Activated CD8-positive, alpha-beta memory T cell treated with anti-CD3 and anti-CD28 coated beads for 36 hours (primary cell): ENCODE data around the gene TRPM6. TPM values are rescaled to one million over a fixed set of nuclear protein-coding genes. Genes with fewer than 3 reads are reported as not detected.
"Not testable (repeated sequence)": the region's sequence is repeated elsewhere in the genome, so short reads cannot be mapped to it uniquely, and the experiment has no call there.

Source experiments
- CTCF ChIA-PET: fragments of 350-600 bp; sonication (Branson Sonifier 250); formaldehyde crosslinking; loops from one replicate; lab custom pipeline; 2021; ENCODE audit warnings: antibody characterized with exemption; lab: Charles Lee
- POLR2A ChIA-PET: fragments of 350-600 bp; sonication (Branson Sonifier 250); formaldehyde crosslinking; loops from one replicate; lab custom pipeline; 2021; ENCODE audit warnings: antibody characterized with exemption; lab: Charles Lee
- total RNA-seq, 2 experiments: library from RNA; stranded (reverse); gene quantifications; one replicate each; pipeline ENCODE4 v1.2.3, GENCODE V29; 2021

Gene TRPM6
- total RNA-seq, 2 experiments from 2014 or later: 0.02 TPM; not detected in 1

- POLR2A ChIA-PET: no interaction called here
- CTCF ChIA-PET: interaction anchor here (0.5 kb wide), 1 partner anchor 36 kb away, joined by 4 read pairs; no protein-coding TSS in a partner anchor
Measured at GRCh38 chr9:74861071-74861470, 26.6 kb downstream of the TRPM6 start.

GRCh38 chr9:74860247-74860646 lies 27.5 kb downstream of the TRPM6 start:
- POLR2A ChIA-PET, CTCF ChIA-PET: not testable (repeated sequence)

GRCh38 chr9:74859786-74860185 lies 27.9 kb downstream of the TRPM6 start:
- CTCF ChIA-PET: no interaction called here
- POLR2A ChIA-PET: no interaction called here

GRCh38 chr9:74858751-74859414 lies 28.8 kb downstream of the TRPM6 start:
- ChIA-PET POLR2A (no interaction called here), CTCF (no interaction called here)

- ChIA-PET CTCF (no interaction called here), POLR2A (no interaction called here)
Measured at GRCh38 chr9:74856989-74857388, 30.7 kb downstream of the TRPM6 start.

GRCh38 chr9:74855072-74855471 lies 32.6 kb downstream of the TRPM6 start:
- POLR2A ChIA-PET: no interaction called here

GRCh38 chr9:74853024-74853423 lies 34.7 kb downstream of the TRPM6 start:
- CTCF ChIA-PET: not testable (repeated sequence)

More at GRCh38 chr9:74855072-74855471, 32.6 kb downstream of the TRPM6 start:
- CTCF ChIA-PET: no interaction called here

GRCh38 chr9:74848153-74848525 lies 39.6 kb downstream of the TRPM6 start:
- POLR2A ChIA-PET: no interaction called here

More at GRCh38 chr9:74853024-74853423, 34.7 kb downstream of the TRPM6 start:
- POLR2A ChIA-PET: not testable (repeated sequence)

GRCh38 chr9:74847478-74848152 lies 40.1 kb downstream of the TRPM6 start:
- ChIA-PET POLR2A (no interaction called here), CTCF (no interaction called here)

More at GRCh38 chr9:74848153-74848525, 39.6 kb downstream of the TRPM6 start:
- CTCF ChIA-PET: no interaction called here

- ChIA-PET POLR2A (no interaction called here), CTCF (no interaction called here)
Measured at GRCh38 chr9:74846766-74847165, 41.0 kb downstream of the TRPM6 start.

GRCh38 chr9:74838351-74838750 lies 49.4 kb downstream of the TRPM6 start:
- POLR2A ChIA-PET: no interaction called here
- CTCF ChIA-PET: no interaction called here

- ChIA-PET CTCF (no interaction called here), POLR2A (no interaction called here)
Measured at GRCh38 chr9:74824654-74825053, 63.1 kb downstream of the TRPM6 start.

GRCh38 chr9:74821636-74822035 lies 66.1 kb downstream of the TRPM6 start:
- ChIA-PET CTCF (no interaction called here), POLR2A (no interaction called here)

GRCh38 chr9:74817816-74818215 lies 69.9 kb downstream of the TRPM6 start:
- ChIA-PET CTCF (no interaction called here), POLR2A (no interaction called here)

- ChIA-PET CTCF (no interaction called here), POLR2A (no interaction called here)
Measured at GRCh38 chr9:74817281-74817810, 70.4 kb downstream of the TRPM6 start.

GRCh38 chr9:74810200-74810599 lies 77.5 kb downstream of the TRPM6 start:
- POLR2A ChIA-PET: no interaction called here
- CTCF ChIA-PET: no interaction called here

- POLR2A ChIA-PET: no interaction called here
- CTCF ChIA-PET: no interaction called here
Measured at GRCh38 chr9:74804018-74804385, 83.7 kb downstream of the TRPM6 start.

- POLR2A ChIA-PET: no interaction called here
- CTCF ChIA-PET: no interaction called here
Measured at GRCh38 chr9:74803376-74804017, 84.2 kb downstream of the TRPM6 start.

GRCh38 chr9:74800226-74800625 lies 87.5 kb downstream of the TRPM6 start:
- ChIA-PET POLR2A (no interaction called here), CTCF (interaction anchor here (0.7 kb wide), 2 partner anchors 30 to 250 kb away, joined by 3 read pairs; no protein-coding TSS in a partner anchor)

- ChIA-PET CTCF (interaction anchor here (1.0 kb wide), 1 partner anchor 16 kb away, joined by 4 read pairs; no protein-coding TSS in a partner anchor), POLR2A (no interaction called here)
Measured at GRCh38 chr9:74795803-74796202, 91.9 kb downstream of the TRPM6 start.
